ENCODE results near the gene SPTLC3. TPM values are rescaled to one million over a fixed set of nuclear protein-coding genes. Genes with fewer than 3 reads are reported as not detected.

Gene SPTLC3
- total RNA-seq, 1 donor from 2014 or later: 32.3 TPM

GRCh38 chr20:13200767-13201500 lies 192.2 kb downstream of the SPTLC3 start:
- no peak for DNase-seq

- DNase-seq: no peak
Observed at GRCh38 chr20:13202565-13202964, 193.8 kb downstream of the SPTLC3 start.

- DNase-seq: no peak
Observed at GRCh38 chr20:13205425-13205824, 196.7 kb downstream of the SPTLC3 start.

- no peak for DNase-seq
Observed at GRCh38 chr20:13205848-13206434, 197.2 kb downstream of the SPTLC3 start.

- DNase-seq: no peak
Observed at GRCh38 chr20:13207016-13207415, 198.2 kb downstream of the SPTLC3 start.

GRCh38 chr20:13211956-13212618 lies 203.3 kb downstream of the SPTLC3 start:
- DNase-seq: no peak

- peak; percentile 83 for DNase-seq
Observed at GRCh38 chr20:13212750-13213149, 204.0 kb downstream of the SPTLC3 start.

GRCh38 chr20:13213335-13213734 lies 204.6 kb downstream of the SPTLC3 start:
- DNase-seq: no peak

- no peak for DNase-seq
Observed at GRCh38 chr20:13216533-13216932, 207.8 kb downstream of the SPTLC3 start.

Other genes with a start within 250 kb of the SPTLC3 start
- gene ISM1, start 212.3 kb downstream of the SPTLC3 start, total RNA-seq: 11.2 TPM

Measured in skin of body (tissue), 2 donors.